GM18870 (cell line): Measurements from ENCODE around the gene IKZF1.
A peak's percentile ranks its signal among the peaks of the same experiment; 100 is the strongest.

ENCODE experiments used
- ATAC-seq: cut with Tn5 transposase; IDR thresholded peaks from one replicate; pipeline ENCODE4 v1.9.1; 2021; ENCODE audit warnings: moderate library complexity; ENCODE audit not compliant: unreplicated experiment

IKZF1 gene

DNA sequence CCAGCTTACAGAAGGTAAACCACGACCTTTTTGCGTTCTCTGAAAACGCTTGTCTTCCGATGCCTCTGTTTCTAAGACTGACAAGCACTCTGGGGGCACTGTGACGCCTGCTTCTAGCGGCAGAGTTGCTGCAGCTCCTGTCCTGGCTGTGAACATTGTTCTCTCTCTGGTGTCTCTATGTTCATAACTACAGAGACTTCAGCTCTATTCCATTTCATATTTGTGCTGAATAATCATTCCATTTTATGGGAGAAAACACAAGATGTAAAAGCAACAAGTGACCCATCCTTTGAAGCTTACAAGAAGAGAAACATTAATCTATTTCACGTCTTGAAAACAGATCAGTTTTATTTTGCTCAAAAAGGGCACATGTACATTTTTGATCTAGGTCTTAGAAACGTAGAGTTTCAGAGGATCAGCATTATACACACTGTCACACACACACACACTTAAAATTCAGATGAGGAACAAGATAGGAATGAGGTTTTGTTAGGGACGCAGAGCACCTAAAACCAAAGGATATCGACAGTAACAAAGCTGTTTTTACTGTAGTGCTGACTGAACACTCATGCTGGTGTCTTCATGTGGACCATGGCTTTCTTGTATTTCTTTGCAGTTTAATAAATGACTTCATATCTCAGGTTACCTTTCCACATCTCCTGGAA, 3.0 kb downstream of the IKZF1 start:
- ATAC-seq = no peak

DNA sequence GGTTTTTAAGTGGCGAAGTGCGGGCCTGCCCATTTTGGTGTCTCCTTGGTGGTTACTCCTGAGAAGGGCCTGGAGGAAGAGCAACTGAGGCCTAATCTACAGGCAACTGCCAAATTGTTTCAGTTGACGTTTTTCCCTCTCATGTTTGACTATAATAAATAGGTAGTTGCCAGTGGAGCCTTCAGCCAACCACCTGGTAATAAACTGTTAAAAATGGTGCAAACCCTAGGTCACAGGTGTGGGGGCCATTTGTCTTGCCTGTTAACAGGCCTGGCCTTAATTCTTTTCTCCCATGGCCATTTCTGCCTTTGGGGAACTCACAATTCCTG, 3.7 kb downstream of the IKZF1 start:
- no peak for ATAC-seq

DNA sequence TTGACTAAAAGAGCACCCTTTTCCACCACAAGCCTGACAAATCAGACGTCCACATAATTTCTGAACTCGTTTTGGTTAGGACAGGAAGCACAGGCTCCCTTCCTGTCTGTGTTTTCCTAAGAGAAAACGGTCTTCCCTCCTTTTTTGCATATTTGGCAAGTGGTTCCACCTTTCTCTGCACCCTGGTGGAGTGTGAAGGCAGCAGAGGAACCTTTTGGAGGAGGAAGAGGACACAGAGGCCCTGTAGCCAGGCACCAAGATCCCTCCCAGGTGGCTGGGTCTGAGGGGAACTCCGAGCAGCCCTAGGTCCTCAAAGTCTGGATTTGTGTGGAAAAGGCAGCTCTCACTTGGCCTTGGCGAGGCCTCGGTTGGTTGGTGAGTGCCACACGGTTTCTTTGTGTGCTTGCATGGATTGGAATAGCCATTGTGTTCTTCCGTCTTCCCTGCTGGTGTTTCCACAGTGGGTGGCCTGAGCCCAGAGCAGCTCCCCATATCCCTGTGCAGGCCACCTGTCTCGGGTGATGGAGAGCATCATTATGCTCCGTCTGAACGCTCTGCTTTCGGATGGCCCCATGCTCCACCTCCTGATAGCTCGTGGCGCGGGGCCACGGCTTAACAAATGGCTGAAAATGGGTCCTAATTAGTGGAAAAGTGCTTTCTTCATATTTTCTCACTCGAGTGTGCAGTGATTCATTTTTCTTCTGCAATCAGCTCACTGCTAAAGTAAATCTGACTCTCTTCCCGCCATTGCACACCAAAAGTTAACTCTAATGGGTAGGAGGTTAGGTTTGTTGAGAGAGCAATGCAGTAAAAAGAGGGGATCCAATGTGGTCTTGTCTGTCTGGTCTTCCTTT, 4.2 kb downstream of the IKZF1 start:
- ATAC-seq = no peak

DNA sequence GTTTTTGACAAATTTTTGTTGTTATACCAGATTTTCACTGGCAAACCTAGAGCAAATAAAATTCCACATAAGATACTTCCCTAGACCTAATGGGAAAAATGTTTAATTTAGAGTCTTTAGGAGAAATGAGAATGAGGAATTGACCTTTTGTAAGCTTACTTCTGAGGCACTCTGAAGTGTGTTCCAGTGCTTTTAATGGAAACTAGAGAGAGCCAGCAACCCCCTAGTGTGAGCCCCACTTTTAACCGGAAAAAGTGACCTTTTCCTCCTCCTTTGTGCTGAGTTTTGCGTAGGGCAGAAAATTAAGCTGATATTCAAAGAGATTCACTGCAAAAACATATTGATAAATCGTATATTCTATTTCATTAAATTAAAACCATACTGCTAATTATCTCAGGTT, 5.2 kb downstream of the IKZF1 start:
- no peak for ATAC-seq

DNA sequence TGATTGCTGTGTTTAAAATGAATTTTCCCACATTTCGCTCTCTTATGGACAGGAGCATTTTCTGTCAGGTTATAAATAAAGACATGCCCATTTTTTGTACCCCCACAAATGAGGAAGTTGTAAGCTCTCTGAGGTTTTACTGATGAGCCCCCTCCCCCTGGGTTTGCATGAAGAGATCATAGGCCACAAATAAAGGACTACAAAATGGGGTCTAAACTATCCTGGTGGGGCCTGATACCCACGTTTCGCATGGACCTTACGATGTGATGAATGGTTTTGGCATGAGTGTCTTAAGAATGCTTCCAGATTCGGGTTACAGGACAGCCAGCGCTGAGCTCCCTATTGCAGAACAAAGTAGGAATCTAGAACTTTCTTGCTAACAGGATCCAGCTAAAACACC, 5.8 kb downstream of the IKZF1 start:
- no peak for ATAC-seq

DNA sequence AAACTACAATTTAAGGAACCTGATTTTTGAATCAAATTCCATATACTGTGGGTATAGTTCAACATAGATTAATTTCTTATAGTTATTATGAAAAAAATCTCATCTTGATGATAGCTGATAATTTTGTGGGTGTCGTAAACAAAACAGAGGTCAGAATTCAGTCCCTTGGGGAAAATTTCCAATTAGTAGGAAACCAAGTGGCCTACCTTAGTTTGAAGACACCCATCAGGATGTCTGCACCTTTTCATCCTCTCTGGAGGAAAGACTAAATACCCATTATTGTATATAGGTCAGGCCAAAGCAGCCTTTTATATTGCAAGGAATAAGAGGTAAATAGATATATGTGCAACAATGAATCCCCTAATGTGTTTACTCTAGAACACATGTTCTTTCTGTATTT, 6.4 kb downstream of the IKZF1 start:
- ATAC-seq = no peak

DNA sequence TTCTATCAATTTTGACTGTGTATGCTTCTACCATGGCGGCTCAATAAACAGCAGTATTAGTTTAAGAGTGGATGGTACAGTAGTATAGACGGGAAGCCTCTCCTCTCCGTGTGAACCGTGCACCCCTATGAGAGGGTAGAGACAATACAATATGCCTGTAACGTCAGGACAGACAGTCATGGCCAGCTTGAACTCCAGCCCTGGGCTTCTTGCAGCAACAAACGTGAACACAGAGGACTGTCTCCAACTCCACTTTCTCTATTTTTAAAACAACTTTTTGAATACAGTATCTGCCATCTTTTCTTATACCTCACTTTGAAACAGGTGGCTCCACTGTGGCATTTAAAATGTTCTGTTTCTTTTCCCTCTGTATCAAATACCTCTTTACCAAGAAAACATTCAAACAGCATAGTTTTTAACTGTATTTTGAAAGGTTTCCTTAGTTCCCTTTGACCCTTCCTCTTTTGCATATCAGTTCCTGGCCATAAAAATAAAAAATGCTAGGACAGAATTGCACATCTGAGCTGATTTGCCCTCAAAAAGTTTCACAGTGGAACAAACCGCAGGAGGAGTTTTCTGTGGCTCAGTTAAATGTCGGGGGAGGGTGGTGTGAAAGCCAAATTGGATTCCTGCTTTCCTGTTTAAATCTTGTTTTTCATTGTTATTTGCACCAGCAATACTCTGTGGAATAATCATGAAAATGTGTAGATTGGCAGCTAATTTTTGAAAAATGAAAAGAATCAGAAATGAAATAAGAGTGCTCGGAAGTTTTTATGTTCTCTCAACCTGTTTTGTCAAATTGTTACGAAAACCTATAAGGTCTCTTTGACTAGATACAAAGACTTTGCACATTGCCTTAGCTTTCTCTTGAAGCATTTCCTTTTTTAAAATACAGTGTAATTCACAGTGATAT, 8.0 kb downstream of the IKZF1 start:
- ATAC-seq = no peak

DNA sequence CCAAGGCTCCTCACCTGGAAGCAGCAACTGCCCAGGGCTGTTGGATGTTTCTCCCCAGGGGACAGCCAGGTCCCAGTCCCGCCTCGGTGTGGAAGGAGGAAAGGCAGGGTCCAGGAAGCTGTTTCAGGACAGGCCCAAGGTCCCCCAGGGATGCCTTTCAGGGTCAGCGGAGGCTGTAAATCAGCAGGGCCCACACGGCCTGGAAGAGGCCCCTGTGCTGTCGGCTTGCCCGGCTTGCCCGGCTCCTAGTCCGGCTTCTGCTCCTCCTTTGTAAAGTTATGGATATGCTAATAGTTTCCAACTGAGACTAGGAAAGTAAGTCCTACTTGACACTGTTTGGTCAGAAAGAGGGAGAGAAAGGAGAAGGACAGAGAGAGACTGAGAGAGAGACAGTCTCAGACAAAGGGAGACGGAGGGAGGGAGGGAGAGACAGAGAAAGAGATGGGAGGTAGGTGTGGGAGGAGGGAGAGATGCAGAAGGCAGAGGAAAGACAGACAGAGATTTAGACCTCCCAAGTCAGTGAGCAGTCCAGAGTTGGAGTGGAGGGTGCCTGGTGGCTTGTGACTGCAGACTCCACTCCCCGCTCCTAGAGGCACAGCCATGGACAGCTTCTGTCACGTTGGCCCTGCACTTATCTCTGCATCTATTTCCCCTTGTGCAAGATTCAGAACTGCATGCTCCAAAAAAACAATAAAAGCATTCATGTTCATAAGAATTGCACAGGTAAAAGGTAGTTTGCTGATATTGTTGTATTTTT, 10.5 kb downstream of the IKZF1 start:
- no peak for ATAC-seq

DNA sequence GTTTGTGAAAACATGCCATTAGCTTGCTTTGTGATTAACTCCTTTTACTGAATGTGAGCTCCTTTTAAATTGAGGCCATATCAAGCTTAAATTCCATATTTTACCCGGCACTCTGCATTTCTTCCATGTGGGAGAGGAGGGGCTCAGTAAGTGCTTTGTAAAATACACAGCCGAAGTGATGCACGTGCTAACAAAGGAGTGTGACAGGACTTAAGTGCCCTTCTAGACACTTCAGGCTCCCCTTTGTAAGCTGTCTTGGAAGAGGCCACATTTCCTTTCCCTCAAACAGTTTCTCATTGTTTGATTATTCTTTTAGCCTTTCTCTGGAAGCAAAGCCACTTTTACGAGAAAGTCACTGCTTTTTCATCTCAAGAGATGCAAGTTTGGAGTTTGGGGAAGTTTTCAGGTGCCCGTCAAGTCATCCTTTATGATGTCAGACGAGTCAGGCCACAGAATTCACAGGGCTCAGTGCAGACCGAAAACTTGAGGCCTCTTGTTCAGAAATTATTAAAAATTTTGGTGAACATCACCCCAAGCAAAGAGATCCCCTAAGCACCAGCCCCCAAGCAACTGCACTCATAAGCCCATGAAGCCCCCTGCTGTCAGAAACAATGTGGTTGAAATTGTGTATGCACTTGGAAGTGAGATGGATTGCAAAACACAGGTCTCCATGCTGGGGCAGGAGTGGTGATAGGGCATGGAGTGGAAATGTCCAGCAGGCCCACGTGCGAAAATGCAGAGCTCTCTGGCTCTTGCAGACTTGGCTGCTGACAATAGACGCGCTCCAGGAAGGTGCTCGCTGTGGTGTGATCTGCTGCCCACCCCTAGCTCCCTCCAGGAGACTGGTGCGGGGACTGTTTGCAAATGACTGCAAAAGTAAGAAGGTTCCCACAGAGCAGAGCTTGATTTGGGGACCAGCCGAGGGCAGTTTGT, 11.5 kb downstream of the IKZF1 start:
- no peak for ATAC-seq

DNA sequence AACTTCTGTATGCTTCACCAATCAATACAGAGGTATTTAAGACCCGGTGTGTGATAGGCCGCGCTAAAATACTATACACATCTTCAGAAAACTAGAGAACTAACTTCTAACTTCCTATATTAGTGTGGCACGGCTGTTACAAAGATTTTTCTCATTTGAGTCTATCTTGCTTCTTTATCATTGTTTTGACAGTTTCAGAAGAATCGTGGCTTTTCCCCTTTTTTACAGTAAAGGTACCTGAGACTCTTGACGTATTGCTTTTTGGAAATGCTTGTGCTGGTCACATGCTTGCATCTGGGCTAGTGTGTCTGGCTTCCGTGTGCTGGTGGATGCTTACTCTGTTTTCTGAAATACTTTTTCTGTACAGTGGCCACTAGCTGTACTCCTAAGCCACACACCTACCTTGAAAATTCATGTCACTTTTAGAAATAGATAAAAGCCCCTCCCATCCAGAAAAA, 12.7 kb downstream of the IKZF1 start:
- ATAC-seq = no peak

DNA sequence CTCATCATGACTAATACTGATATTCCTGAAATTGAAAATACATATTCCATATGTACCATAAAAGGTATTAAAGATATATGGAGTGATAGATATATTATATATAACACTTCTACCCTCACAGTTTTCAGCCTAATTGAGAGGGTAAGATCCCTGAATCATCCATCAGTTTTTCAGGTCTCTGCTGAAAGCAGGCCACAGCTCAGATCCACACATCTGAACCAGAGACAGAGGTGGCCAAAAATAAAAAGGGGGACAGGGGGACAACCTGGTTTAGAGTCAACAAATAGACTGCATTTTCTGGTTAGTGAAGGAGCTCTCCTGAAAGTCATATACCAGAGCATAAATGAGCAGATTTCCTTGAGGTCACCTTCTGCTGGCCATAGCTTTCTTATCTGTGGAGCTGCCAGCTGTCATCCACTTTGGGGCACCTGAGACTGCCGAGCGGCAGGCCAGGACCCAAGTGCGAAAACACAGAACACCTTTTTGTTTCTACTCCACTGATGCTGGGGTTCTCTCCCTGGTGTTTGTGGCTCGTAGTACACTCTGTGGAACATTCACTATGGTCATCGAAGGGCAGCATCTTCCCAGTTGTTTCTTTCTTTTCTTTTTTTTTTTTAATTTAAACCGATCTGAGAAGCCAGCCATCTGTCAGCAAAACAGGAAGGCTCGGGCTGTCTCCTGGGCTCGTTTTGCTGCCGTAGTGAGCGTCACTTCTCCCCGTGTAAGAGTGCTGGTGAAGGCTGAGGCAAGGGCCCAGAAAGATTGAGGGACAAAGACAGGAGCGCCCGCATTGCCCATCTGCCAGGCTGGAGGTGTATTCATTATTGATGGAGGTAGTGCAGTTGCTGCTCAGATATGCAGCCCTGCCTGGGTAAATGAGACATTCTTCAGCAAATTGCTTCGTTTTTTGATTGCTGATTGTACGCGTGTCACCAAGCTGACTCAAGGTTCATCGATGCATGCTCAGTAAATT, 13.5 kb downstream of the IKZF1 start:
- ATAC-seq = no peak

DNA sequence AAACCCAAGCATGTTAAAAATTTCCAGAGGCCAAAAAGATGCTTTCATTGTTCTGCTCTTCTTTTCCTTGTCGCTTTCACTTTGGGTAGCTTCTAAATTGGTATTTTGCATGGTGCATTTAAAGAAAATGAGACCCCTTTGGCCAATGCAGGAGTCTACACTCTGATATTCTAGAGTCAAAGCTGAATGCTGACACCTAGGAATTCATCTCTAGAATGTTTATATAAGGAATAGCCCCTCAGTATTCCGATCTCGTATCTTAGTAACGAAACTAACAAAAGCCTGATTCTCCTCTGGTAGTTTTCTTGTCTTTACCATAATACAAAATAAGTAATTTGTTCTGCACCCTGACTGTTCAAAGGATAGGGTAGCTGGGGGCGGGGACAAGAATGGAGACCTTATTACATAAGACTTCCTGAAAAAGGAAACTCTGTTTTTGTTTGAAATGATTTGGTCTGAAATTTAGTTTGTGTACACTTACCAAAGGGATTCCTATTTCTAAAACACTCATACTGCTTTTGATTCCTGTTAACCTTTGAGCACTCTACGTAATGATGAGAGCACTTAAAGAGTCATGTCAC, 17.1 kb downstream of the IKZF1 start:
- ATAC-seq = no peak

DNA sequence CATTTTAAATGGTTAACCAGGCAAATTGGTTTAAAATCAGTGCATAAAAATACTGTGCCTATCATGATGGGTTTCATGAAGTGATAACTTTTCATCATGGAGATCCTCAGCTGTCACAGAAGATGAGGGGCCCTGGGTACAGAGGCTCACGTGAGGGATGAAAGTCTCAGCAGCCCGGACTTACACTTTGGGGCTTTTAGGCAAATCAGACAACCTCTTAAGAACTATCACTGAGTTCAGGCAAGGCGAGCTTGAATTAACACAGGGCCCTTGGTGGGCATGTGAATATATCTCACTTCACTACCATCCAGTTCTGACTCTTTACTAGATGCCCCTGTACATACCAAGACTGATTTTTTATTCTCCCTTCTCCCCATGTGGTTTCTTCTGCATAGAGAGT, 19.6 kb downstream of the IKZF1 start:
- ATAC-seq = no peak

DNA sequence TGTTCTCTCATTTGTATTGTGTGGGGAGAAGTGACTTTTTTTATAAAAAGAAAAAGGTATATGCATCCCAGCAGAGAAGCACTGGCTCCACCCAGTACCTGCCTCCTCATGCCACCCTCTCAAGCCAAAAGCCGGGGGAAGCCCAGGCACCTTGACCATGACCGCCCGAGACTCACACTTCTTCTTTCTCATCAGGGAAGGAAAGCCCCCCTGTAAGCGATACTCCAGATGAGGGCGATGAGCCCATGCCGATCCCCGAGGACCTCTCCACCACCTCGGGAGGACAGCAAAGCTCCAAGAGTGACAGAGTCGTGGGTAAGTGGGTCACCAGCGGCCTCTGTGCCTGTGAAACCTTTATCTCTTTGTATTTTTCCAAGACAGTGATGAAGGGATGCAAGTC, 22.9 kb downstream of the IKZF1 start:
- ATAC-seq = peak; percentile 42

DNA sequence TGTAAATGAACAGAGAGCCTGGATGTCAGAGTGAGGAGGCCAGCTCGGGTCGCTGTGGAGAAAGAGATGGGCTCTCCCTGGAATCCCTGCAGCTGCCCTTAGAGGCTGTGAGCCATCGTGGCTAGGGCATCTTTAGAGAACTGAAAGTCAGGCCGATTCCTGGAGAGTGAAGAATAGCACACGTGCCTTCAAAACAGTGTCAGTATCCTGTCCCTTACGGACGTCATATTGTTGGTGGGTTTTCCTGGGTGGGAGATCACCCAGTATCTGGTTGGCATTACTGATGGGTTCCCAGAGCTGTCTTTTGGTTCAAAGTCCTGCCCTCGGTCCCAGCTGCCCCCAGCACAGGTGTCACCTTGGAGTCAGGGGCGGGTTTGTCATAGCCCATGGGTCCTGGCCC, 25.3 kb downstream of the IKZF1 start:
- no peak for ATAC-seq

DNA sequence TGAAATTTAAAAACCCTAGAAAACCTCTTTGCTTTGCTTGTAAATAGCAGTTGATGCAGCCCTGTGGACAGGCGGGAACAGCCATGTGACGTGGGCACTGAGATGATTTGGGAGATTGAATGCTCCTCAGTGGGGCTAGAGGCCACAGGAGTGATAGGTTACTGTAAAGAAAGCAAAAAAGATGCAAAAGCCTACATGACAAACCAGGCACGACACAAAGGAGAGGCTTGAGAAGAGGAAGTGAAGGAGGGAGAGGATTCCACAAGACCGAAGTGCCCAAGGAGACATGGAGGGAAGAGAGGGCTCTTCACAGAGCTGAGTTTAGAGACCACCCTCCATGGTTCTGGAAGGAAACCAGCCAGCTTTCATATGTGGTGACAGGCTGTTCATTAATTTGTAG, 25.7 kb downstream of the IKZF1 start:
- ATAC-seq = no peak

DNA sequence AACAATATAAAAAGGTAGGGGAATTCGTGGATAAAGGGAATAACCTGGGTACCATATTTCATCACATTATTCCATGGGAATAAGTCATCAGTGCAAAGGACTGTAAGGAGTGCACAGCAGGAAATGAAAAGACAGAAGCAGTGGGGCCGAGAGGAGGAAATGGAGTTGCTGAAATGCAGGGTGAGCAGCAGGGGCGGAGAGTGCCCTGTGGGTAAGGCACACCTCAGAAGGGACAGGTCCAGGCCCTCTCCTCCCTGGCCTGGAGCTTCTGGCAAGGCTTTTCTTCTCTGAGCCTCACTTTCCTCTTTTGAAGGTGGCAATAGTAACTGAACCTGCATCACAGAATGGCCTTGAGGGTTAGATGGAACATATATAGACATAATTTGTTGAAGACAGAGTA, 26.2 kb downstream of the IKZF1 start:
- no peak for ATAC-seq

DNA sequence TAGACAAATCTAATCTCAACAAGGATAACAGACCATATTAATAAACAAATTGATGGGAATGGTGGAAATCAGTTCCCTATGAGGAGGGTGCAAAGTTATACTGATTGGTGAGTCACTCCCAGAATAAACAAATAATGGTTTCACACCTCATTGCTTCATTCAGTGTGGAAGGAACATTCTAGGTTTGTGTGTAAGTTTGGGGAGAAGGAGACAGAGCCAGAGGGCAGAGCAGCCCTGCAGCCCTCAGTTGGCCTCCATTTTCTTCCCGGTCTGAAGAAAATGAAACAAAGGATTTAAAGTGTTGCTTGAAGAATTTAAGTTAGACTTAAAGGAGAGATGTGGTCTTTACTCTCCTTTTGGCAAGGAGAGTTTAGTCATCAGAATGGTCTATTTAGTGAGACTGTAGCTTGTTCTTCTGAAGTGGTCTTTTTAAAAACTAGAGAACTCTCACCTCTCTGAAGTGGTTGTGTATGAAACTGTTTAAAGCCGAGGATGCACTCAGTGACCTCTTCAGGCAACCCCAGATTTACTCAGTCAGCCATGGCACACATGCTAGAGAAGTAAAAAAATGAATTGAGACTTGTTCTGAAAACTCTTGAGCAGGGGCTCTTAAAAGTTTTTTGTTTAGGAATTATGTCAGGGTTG, 27.2 kb downstream of the IKZF1 start:
- ATAC-seq = peak; percentile 71
